Dermis microvascular lymphatic vessel endothelial cell (primary cell): ENCODE results near the gene DOK3. TPM values are rescaled to one million over a fixed set of nuclear protein-coding genes. Genes with fewer than 3 reads are reported as not detected.

Experiments
- DNase-seq, 2 donors: peaks; one replicate each; pipeline versions ENCODE4 v3.0.0 to v3.0.0-alpha.2; 2010; ENCODE audit warnings: low read depth in 2 of 2
- total RNA-seq: library from RNA; depleted of rRNA; stranded (reverse); fragments of >200 nt; gene quantifications from 2 replicates; pipeline ENCODE4 v1.2.1, GENCODE V29; 2014

The DOK3 gene, protein sequence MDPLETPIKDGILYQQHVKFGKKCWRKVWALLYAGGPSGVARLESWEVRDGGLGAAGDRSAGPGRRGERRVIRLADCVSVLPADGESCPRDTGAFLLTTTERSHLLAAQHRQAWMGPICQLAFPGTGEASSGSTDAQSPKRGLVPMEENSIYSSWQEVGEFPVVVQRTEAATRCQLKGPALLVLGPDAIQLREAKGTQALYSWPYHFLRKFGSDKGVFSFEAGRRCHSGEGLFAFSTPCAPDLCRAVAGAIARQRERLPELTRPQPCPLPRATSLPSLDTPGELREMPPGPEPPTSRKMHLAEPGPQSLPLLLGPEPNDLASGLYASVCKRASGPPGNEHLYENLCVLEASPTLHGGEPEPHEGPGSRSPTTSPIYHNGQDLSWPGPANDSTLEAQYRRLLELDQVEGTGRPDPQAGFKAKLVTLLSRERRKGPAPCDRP
- 2.8 and 4.4 TPM in 2 replicates for total RNA-seq

DNA sequence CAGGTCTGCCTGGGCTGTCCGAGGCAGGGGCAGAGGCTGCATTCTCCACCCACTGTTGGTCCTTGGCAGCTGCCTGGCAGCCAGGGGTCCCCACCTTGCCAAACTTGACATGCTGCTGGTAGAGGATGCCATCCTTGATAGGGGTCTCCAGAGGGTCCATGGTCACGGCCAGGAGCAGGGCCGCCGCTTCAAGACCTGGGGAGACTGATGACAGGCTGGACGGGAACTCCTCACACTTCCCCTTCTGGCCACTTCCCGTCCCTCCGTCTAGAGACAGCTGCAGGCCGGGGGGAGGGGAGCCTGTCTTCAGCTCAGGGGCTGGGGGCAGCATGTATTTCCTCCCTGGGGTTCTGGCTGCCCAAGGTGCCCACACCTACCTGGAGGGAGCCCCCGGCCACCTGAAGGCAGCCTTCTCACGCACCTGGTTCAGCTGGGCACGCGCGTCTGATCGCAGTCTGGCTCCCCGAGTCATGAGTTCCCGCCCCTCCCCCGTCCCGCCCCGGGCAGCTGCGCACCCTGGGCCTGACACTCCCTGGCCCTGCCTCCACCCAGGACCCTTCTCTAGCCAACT is at the start of gene DOK3:
TSS of gene DOK3 (minus strand) at position 446 of the 571 bp plus-strand sequence. CDS start at position 160, 286 bp downstream.
- DNase-seq: peak in 1 of 2 donors; percentile 30

DNA sequence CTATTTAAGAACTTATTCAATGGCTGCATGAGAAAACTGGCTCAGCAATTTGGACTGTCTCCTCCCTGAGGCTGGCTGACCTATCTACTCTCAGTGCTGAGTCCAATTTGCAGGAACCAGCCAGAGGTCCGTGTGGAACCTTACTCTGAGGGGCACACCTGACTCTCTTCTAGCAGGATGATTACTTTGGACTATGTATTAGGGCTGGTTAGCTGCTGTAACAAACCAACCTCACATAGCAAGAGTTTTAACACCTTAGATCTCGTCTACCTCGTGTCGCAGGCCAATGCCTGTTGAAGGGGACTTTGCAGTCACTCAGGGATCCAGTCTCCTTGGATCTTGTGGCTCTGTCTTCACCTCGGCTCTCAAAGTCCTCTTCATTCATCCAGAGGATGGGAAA is 48.2 kb upstream of the DOK3 start:
- no peak for DNase-seq

DNA sequence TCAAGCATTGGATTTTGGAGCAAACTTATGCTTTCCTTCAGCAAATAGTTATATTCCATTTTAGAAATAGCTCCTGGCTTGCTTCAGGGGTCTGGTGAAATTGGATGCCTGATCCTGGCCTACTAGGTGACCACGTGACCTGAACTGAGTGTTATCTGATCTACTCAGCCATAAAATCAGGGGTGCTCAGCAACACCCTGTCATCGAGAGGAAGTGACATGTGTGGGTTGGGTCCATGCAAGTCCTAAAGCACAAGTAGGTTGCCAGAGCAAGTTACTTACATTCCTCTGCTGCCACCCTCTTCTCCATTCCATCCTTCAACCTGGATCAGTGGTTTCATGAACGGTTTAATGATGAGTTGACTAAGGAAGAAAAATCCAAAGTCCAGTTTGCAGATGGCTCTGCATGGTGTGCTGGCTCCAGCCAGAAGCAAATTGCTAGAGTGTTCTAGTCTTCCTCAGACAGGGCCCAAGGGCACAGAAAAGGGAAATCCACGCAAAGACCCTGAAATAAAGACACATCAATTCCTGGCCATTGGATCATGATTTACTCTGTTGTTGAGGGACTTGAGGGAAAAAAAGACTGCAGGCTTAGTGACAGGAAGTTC is 47.5 kb upstream of the DOK3 start:
- no peak for DNase-seq

DNA sequence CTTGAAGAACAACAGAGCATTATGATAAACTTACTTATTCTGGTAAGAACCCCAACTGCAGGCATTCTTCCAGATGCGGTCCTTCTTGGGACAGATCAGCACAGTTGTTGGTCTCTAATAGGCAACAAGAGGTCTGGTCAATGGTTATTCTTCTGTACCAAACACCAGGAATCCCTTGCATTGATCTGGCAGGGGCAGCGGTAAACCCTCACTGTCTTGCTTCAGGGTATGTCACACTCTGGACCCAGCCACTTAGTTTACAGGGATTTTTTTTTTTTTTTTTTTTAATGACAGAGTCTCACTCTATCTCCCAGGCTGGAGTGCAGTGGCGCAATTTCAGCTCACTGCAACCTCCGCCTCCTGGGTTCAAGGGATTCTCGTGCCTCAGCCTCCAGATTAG is 46.0 kb upstream of the DOK3 start:
- DNase-seq: no peak

DNA sequence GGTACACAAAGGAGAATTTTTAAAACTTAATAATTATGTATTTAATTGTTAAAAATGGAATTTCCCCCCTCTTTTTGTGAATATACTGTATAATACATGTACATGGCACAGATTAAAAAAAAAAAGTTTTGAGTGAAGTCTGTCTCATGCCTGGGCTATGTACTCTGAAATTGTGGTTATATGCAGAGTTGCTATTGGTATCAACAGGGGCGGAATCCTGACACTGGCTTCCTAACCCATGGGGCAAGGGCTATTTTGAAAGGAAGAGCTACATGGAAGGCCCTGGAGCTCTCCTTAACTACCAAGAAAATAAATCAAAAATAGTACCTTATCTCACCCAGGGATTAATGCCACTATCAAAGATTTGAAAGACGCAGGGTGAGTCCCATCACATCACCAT is 45.6 kb upstream of the DOK3 start:
- DNase-seq: no peak

DNA sequence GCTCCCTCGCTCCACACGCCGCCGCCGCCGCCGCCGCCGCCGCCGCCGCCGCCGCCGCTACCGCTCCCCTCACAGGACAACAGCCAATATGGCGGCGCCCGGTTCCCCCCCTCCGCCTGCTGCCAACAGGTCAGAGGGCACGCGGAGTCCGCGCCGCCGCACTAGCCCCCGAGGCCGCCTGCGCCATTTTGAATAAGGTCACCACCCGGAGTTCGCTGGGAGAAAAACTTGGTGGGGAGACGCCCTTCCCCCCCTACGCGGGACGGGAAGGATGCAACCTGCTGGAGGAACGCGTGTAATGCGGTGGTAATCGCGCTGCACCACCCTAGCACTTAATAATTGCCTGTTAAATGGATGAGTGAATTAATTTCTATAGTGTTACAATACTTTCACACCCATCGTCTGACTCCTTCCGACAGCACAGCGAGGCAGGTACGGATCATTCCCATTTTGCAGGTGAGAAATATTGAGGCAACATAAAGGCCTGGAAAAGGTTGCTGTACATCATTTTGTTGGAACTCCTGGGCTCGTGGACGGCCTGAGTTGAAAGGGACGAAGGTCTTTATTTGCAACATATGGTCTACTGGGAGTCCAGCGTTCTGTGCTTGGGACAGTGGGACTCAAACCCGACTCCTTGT is 45.0 kb upstream of the DOK3 start, which contains the start of gene FAM193B:
TSS of gene FAM193B (minus strand) at position 90 of the 638 bp plus-strand sequence. CDS start 105 bp downstream, outside the sequence.
- peak; percentile 66 to 91 for DNase-seq

DNA sequence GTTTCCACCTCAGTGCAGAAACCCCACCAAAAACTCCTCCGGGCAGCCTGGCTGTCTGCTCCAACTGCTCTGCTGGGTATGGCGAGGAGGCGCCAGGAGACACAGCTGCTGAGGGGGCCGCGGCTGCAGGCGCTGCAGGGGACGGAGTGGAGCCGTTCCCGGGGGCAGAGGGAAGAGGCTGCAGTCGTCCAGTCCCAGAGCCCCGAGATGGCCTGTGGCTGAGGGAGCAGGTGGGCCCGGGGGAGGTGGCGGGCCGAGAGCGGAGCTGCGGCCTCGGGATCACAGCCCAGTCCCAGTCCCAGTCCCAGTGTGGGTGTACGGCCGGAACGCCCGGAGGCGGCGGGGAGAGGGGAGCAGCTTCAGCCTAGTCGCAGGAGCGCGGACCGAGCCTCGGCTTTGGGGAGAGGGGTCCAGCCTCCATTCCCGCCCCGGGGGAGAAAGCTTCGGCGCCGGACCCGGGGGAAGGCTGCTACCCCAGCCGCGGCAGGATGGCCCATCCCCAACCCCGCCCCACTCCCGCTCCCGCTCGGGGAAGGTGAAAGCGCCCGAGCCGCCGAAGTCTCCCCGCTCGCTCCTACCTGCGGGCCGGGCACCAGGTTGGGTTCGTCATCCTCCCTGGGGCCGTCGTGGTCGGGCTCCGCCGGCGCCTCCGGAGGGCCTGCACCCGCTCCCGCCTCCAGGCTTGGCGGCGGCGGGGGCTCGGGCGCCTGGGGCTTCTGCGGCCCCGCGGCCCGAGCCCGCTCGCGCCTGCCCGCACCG is 44.2 kb upstream of the DOK3 start:
- peak in 1 of 2 donors; percentile 29 for DNase-seq

DNA sequence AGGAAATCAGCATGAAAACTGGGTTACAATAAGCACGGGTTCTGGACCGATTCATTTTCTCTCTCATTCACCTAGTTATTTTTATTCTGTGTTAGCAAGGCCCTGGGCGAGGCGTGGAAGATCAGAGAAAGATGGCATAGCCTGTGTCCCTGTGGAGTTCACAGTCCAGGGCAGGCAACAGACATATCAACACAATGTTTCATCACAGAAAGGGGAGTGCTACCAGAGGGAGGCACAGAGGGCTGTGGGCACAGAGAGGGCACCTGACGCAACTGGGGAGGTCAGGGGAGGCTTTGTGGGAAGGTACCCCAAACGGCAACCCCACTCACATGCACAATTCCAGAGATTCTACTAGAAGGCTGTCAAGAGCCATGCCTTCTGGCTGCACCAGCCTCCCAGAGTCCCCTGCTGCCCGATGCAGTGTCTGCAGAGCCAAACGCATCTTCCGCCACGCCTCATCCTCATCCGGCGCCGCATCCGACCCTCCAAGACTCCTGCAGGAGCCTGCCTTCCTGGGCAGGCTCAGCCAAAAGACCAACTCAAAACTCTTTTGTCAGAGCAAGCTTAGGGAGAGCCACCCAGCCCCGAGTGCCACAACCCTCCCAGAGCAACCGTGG is 43.3 kb upstream of the DOK3 start:
- DNase-seq: peak in 1 of 2 donors; percentile 19

DNA sequence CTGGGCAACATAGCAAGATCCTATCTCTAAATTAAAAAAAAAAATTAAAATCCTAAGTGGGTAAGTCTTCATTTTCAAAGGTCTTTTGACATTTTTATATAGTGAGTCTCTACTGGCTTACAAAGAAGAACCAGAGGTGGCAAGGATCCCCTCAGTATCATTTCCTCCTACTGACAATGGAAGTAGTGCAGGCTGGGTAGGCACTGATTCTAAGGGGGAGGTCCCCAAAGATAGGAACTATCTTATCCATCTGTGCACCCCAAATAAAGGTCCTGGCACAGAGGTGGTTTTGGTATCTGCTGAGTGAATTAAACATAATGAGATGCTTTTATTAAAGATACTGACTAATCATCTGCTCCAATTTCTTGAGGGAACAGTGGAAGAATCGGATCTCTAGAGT is 40.5 kb upstream of the DOK3 start:
- no peak for DNase-seq

DNA sequence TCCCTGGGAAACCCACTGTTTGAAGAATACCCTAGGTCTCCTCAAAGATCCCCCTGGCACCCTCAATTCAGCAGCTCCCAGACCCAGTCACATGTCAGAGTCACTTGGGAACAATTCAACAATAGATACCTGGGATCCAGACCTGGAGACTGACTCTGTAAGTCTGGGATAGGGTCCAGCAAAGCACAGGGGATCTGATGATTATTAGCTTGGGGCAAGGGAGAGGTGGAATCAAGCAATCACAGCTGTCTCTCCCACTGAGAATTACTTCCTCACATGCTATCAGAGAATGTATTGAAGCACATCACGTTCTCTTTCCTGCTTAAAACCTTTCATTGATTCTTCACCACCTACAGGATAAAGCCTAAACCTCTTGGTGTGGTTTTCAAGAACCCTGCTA is 38.9 kb upstream of the DOK3 start:
- DNase-seq: no peak

DNA sequence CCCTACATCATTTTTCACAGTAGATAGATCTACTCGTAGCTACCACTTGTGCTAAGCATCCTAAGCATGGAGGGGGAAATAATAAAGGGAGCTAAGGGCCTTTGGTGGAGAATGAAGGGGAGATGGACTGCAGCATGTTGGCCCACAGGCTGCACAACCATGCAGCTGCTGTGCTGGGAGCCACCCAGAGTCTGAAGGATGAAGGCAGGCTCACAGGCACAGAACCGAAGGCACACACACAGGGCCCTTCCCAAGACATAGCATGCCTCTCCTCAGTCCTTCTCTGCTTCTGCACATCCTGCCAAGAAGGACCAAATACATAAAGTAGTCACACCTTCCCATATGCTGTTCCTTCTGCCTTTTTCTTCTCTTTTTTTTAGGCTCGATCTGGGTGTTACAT is 38.1 kb upstream of the DOK3 start:
- no peak for DNase-seq

DNA sequence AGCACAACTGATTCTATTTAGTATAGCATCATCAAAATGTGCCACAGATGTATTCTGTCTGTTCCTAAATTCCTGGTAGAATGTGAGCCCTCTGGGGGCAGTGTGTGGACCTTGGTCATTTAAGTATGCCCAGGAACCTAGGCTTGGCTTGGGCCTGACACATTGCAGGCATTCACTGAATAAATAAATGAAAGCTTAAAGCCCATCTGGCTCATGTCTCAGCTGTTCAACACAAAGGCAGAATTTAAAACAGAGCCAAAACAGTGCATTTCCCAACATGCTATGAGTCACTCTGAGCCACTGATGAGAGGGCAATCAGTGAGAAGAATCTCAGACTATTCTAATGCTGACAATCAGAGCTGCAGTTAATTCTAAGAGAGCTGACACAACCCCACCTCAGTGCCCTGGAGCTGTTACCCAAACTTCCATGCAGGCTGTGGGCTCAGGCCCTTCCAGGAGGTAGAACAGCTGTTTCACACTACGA is 36.7 kb upstream of the DOK3 start:
- peak; percentile 68 to 90 for DNase-seq

DNA sequence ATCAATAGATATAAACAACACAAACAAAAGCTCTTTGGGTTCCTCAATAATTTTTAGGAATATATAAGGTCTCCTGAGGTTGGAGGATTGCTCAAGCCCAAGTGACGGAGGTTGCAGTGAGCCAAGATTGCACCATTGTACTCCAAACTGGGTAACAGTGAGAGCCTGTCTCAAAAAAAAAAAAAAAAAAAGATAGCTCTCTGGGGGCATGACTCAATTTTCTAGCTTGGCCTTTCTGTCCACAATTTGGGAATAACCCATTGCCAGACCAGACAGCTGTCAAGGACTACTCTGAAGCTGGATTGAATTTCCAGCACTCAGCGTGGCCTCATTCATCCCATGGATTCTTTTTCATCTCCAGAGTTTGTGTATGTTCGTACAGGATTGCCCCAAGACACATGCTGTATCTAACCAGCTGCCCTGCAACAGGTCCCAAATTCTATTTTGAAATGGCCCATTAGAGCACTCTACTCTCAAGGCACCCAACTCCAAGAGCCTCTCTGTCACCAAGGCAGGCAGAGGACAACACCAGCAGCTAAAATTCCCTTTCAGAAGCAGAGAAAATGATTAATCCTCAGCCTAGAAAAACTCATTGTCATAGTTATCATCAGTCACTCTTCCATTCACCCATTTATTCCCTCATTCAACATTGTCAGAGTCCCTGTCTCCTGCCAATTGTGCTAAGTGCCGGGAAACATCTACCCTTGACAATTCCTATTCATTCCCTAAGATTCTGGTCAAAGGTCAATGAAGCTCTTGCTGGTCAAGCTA is 36.0 kb upstream of the DOK3 start:
- DNase-seq: no peak

DNA sequence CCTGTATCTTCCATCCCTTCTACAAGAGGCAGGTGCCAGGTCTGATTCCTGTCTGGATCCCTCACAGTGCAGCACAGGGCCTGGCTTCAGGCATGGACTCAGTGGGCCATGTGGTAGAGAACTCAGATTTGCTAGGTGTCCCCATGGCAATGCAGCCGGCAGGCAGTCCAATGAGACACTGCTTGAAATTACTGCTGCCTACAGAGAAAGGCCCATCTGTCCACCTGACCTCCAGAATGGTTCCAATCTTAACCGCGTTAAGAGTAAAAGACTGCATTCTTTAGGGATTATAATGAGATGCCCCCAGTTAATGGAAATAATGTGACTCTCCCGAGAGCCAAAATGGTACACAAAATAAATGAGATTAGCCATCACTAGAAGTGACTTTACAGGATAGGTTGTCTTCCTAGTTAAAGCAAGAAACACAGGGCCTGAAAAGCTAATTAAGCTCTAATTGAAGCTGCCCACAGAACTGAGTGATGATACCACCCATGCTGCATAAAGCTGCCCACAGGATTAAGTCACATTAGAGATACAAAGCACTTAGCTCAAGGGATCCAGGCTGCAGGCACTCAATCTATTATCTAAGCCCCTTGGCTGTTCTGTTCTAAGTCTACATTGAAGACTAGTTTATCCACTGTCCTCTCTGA is 33.3 kb upstream of the DOK3 start:
- no peak for DNase-seq

DNA sequence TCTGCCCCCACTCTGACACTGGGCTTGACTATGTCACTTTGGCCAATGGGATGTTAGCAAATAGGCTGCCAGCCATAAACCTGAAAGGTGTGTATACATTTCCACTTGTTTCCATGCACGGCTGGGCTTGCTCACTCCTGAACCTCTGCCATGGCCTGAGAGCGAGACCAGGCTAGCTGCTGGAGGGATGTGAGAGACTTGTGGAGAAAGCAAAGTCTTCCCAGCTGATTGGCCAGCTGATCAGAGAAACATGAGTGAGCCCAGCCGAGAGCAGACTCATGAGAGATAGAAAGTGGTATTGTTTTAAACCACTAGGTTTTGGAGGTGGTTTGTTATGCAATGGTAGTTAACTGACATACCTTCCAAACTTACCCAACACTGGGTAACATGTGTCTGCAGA is 30.8 kb upstream of the DOK3 start:
- DNase-seq: no peak

DNA sequence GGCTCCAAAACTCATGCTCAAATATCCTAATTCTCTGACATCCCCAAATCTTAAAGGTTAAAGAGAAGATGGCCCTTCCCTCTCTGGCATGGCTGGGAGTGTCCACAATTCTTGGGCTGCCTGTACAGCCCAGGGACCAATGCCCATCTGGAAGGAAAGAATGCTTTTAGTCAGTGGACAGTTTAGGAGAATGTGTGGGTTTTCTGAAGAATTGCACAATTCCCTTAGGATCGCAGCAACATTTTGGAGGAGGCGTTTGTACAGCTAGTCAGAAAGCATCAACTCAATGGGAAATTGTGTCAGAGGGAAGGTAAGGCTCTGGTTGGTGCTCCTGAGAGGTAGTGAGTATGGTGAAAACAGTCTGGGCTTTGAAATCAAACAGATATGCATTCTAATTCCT is 29.8 kb upstream of the DOK3 start:
- DNase-seq: no peak

DNA sequence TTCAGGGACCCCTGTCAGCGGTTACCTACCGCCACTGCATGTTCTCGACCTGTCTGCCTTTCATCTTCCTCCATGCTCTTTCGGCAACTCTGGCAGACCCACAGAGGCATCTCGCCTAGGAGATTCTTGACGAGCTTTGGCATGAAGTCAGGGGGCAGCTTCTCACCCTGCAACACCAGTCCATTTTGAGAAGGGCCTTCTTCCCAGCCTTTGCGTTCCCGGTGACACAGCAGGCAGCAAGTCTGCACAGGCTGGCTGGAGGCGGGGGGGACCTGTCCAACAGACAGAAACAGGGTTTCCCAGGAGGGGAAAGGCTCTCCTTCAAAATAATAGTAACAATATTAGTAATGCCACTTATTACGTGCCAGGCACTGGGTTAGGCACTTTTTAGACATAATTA is 29.2 kb upstream of the DOK3 start:
- no peak for DNase-seq

DNA sequence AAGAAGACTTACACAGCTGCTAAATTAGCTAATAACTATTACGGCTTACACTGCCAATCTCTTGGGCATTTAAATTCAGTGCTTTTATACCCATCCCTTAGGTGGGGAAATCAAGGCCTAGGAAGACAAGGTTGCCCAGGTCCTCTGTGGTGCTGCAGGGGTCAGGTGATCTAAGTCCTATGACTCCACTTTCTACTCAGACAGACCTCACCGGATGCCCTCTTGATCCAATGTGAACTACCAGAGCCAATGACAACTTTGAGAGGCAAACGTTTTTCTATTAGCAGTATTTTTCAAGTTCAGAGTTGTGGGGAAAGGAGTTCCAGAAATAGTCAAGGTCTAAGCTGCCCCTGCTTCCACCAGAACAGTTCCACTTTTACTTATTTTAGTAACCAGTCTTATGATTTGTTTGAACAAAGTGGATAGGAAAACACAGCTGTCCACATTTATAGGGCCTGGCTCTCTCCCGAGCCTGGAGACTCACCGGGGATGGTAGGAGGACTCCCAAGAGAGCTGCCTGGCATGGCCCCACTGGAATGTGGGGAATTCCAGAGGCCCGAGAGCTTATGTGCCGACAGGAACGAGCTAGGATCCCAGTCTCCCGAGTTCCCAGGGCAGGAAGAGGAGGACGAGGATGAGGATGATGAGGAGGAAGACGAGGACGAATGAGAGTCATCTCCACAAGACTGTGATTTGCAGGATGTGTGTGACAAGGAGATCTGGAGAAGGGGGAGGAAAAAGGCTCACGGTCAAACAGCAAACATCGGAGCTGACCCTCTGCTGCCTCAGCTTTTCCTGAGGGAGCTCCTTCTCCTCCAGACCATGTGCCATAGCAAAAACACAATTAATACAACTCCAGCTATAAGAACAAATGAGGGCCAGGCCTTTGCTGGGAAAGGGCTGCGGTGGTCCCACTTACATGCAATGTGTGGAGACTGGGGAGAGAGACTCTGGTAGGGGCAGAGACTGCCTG is 28.0 kb upstream of the DOK3 start:
- peak; percentile 23 to 83 for DNase-seq
